Measurements from ENCODE around the gene DIP2C.
A peak's percentile ranks its signal among the peaks of the same experiment; 100 is the strongest.
"Not testable (repeated sequence)": the region's sequence is repeated elsewhere in the genome, so short reads cannot be mapped to it uniquely, and the experiment has no call there.

The DIP2C gene, protein sequence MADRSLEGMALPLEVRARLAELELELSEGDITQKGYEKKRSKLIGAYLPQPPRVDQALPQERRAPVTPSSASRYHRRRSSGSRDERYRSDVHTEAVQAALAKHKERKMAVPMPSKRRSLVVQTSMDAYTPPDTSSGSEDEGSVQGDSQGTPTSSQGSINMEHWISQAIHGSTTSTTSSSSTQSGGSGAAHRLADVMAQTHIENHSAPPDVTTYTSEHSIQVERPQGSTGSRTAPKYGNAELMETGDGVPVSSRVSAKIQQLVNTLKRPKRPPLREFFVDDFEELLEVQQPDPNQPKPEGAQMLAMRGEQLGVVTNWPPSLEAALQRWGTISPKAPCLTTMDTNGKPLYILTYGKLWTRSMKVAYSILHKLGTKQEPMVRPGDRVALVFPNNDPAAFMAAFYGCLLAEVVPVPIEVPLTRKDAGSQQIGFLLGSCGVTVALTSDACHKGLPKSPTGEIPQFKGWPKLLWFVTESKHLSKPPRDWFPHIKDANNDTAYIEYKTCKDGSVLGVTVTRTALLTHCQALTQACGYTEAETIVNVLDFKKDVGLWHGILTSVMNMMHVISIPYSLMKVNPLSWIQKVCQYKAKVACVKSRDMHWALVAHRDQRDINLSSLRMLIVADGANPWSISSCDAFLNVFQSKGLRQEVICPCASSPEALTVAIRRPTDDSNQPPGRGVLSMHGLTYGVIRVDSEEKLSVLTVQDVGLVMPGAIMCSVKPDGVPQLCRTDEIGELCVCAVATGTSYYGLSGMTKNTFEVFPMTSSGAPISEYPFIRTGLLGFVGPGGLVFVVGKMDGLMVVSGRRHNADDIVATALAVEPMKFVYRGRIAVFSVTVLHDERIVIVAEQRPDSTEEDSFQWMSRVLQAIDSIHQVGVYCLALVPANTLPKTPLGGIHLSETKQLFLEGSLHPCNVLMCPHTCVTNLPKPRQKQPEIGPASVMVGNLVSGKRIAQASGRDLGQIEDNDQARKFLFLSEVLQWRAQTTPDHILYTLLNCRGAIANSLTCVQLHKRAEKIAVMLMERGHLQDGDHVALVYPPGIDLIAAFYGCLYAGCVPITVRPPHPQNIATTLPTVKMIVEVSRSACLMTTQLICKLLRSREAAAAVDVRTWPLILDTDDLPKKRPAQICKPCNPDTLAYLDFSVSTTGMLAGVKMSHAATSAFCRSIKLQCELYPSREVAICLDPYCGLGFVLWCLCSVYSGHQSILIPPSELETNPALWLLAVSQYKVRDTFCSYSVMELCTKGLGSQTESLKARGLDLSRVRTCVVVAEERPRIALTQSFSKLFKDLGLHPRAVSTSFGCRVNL (N-terminal part only)

DNA sequence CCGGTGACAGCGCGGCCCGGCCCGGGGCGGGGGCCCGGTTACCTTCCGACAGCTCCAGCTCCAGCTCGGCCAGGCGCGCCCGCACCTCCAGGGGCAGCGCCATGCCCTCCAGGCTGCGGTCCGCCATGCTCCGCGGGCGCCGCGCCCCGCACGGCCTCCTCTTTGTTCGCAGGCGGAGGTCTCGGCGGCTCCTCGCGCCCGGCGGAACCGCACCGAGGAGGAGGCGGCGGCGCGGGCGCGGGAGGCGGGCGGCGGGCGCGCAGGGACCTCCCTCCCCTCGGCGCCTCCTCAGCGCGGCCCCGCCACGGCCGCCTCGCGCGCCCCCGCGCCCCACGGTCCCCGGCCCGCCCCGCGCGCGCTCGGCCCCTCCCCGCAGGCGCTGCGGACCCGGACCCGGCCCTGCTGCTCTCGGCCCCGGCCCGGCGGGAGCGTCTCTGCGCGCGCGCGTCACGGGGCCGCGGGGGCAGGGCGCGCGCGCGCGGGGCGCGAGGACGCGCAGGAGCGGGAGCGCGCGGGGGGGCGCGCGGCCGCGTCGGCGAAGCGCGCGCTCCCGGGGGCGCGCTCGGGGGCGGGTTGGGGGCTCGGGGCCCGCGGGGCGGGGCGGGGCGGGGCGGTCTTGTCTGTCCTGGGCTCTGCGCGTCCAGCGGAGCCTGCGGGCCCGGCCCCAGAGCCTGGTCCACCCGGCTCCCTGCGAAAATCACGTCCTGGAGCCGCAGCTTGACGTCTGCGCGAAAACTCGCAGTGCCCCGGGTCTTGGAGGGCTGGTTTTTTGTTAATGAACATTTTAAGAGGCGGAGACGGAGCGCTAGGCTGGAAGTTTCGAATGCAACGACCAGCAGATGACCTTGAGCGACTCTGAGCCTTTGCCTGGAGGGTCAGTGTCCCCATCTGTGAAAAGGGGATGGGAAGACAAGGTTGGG lies at the start of gene DIP2C:
Gene DIP2C (minus strand): TSS at position 217 of the 920 bp plus-strand sequence. CDS start 90 bp downstream, at position 127.
- DNase-seq = peak in 1 of 2 experiments; percentile 83

DNA sequence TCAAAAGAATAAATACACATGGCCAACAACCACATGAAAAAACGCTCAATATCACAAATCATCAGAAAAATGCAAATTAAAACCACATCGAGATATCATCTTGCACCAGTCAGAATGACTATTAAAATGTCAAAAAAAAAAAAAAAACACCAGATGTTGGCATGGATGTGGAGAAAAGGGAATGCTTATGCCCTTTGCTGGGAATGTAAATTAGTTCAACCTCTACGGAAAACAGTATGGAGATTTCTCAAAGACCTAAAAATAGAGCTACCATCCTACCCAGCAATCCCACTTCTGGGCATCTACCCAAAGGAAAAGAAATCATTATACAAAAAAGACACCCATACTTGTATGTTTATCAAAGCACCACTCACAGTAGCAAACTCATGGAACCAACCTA lies 45.0 kb upstream of the DIP2C start:
- DNase-seq = peak; percentile 43 to 47

DNA sequence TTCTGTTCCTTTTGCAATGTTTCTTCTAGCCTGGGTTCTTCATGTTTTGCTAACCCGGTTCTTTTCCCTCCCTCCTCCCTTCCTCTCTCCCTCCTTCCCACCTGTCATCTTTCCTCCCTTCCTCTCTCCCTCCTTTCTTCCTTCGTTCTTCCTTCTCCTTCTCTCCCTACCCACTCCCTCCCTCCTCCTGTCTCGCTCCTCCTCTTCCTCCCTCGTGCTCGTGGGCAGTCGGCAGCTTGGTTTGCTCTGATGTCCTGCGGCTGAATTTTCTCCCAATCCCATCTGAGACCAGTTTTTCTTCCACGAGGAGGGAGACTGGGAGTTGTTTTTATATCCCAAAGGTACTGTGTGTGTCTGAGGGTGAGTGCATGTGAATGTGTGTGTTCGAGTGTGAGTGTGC lies 43.6 kb upstream of the DIP2C start:
- no peak for DNase-seq

DNA sequence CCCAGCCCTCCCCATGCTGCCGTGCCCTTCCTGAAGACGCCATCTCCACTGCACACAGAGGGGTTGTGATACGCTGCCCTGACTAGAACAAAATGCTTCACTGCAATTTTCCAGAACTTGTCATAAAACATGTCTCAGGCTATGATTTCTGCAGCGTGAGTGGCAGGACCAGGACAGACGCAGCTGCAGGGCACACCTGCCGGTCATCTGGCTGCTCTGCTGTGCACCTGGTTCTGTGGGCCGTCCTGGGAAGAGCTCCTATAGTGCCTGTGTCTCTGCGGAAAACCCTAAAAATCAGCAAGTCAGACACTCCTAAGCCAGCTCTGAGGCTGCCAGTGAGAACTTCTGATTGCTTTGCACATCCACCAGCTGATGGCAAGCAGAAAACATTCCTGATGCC lies 39.7 kb upstream of the DIP2C start:
- no peak for DNase-seq

DNA sequence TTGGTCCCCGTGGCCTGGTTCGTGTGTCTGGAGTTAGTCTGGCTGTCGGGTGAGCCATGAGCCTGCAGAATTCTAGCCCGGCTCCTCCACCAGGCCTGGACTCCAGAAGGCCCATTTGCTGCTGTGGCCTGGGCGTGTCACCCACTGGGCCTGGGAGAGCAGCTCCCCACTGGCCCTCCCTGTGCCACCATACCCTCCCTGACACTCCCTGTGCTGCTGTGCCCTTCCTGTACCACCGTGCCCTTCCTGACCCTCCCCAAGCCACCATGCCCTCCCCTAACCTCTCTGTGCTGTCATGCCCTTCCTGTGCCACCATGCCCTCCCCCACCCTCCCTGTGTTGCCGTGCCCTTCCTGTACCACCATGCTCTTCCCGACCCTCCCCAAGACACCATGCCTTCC lies 39.1 kb upstream of the DIP2C start:
- DNase-seq = no peak

DNA sequence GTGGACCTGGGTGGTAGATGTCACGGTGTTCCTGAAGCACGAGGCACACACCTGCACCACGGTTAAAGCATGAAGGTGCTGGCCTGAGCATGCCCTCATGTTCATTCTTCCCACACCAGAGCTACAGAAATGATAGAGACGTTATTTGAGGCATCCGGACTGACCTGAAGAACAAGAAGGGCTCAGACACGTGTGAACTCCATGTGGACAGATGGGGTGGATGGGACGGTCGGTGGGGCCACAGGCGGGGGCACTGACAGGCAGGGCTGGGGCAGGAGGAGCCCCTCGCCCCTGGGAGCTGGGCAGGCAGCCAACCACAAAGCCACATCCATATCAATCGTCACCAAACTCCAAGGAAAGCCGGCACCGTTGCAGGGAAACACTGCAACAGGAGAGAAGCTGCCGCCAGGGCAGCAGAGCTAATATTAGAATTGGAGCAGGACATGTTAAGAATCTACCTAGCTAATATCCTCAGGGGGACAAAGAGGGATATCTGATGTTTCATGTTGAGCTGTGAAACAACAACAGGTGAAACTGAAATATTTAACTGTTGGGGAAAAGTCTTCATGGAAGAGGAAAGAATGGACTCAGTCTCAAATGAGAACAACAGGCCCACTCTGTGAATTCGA lies 37.8 kb upstream of the DIP2C start:
- DNase-seq = no peak

DNA sequence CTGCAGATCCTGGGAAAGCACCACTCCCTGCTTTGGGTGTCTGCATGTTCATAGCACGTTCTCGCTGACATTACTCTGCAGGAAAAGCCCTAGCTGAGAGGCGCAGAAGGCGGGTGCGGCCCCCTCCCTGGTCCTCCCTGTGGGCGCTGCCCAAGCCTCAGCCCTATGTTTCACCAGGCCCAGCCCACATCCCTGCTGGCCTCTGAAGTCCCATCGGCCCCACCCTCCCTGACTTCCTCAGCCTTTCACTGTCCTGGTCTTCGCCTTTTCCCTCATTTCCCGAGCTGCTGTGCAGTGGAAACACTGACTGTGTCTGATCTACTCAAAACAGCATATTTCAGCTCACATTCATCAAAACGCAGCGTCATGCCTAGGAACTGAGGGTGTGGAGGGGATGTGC lies 36.3 kb upstream of the DIP2C start:
- DNase-seq = no peak

DNA sequence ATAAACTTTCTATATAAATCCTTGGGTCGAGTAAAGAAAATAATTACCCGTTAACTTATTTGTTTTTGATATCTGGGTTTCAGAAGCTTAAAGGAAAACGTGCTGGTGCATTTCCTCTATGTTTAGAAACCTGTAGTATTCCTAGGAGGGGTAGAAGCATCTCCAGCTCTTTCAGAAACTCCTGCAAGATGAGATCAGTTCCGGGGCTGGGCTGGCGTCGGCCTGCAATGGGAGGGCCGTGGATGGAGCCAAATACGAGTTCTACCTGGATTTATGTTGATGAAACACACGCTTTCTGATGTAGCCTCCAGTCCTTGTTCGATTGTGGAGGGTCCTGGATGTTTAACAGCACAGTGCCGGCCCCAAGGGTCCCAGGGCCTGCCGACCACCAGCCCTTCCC lies 35.8 kb upstream of the DIP2C start:
- DNase-seq = peak in 1 of 2 experiments; percentile 3

DNA sequence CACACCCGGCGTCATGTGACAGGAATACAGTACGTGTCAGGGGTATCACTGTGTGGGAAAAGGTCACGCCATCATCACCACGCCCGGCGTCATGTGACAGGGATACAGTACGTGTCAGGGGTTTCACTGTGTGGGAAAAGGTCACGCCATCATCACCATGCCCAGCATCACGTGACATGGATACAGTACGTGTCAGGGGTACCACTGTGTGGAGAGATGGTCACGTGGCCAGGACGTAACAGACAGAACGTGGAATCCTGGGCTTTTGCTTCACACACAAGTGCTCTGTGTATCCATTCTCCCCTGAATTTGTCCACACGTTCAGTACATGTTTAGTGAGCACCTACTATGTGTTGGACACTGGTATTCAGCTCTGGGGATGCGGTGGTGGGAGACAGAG lies 34.5 kb upstream of the DIP2C start:
- DNase-seq = no peak

DNA sequence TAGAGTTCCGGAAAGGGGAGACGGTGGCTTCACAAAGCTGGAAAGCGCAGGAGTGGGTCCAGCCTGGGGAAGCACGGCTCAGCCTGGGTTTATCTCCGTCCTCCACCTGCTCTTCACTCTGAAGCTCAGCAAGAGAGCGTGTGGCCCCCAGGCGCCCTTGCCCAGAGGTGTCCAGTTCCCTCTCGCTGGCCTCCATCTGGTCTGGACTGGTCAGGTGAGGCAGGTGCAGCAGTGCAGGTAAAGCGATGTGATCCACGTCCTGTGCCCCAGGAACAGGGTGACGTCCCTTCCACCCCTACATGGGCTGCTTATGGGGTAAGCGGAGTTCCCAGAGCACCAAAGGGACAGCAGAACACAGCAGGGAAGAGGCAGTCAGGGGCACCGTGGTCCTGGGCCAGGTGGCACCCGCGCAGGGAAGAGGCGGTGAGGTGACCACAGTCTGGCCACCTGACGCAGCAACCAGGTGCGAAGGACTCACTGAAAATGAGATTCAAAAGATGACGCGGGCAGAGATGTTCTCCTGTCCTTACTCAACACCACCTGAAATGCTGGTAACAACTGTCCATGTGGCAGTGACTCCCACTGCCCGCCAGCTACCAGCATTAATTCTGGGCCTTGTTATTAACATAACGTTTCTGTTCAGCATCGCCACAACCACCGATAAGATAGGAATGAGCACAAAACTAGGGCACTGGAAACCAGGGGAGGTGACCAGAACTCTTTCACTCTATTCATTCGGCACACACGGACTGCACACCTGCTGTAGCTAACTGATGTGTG lies 33.0 kb upstream of the DIP2C start:
- DNase-seq = no peak

DNA sequence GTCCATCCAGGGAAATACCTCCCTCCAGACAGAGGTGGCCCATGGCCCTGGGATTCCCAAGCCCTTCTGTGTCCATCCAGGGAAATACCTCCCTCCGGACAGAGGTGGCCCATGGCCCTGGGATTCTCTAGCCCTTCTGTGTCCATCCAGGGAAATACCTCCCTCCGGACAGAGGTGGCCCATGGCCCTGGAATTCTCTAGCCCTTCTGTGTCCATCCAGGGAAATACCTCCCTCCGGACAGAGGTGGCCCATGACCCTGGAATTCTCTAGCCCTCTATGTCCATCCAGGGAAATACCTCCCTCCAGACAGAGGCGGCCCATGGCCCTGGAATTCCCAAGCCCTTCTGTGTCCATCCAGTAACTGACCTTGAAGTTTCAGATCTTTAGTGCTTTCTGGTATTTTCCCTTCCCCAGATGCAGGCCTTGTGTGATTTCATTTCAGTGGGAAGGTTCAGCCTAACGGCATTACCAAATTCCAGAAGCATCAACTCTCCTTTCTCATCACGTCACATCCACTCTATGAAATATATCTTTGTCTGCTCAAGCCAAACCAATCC lies 28.8 kb upstream of the DIP2C start:
- no peak for DNase-seq

DNA sequence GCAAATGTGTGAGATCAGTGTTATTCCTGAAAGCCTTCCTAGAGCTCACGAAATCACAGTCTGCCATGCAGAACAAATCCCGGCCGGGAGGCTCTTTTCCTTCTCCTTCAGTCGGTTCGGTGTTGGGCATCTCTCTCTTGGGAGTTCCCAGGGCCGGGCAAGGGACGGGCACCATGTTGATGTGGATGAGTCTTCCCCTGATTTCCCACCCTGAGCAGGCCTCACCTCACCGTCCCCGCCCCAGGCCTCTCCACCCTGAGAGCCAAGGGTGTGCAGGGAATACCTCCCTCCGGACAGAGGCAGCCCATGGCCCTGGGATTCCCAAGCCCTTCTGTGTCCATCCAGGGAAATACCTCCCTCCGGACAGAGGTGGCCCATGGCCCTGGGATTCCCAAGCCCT lies 28.0 kb upstream of the DIP2C start:
- no peak for DNase-seq

DNA sequence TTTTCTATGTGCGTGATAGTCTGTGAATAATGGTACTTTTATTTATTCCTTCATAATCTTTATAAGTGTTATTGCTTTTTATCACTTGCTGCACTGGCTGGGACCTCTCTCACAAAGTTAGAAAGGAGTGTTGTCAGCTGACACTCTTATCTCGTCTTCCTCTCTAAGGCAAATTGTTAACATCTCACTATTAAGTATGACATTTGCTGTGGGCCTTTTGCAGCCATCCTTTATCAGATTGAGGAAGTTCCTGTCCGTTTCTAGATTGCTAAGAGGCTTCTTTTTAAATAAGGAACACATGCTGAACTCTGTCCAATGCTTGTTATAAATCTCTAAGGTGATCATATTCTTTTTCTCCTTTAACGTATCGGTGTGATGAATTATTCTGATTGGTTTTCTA lies 27.4 kb upstream of the DIP2C start:
- no peak for DNase-seq

DNA sequence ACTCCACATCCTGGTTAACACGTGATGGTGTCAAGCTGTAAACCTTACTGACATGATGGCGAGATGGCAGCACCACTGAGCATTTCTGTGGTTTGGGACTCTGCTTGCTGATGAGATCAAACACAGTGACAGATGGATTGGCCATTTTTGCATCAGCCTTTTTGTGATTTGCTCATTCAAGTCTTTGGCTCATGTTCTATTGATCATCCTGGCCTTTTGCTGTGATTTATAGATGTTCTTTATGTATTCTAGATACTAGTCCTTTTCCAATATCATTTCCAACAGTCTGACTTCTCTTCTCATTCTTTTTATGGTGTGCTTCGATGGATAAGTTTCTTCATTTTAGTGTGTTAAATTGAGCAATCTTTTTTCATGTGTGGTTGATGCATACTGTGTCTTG lies 24.7 kb upstream of the DIP2C start:
- DNase-seq = no peak

DNA sequence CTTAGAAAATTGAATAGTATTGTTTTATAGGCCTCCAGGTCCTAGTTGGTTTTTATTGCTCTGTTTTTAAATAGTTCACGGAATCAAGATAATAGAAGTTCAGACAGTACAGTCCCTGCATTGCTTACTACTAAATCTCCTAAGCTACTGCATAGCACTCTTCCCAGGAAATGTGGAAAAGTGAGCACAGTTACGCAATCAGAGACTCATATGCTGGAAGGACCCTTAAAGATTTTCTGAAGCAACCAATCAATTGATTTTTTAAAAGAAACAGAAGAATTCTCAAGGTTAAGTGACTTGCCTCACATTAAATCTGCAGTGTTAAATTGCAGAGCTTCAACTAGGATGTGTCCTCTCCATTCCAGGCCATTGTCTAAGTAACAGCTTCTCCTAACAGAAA lies 23.1 kb upstream of the DIP2C start:
- no peak for DNase-seq

DNA sequence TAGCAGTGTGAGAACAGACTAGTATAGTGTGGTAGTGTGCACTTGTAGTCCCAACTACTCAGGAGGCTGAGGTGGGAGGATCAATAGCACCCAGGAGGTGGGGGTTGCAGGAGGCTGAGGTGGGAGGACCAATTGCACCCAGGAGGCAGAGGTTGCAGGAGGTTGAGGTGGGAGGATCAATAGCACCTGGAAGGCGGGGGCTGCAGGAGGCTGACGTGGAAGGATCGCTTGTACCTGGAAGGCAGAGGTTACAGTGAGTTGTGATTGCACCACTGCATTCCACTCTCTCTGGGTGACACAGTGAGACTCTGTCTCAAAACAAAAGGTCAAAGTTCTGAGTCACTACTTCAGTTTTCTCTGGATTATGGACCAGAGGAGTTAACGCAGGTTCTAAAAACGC lies 22.6 kb upstream of the DIP2C start:
- DNase-seq = no peak

DNA sequence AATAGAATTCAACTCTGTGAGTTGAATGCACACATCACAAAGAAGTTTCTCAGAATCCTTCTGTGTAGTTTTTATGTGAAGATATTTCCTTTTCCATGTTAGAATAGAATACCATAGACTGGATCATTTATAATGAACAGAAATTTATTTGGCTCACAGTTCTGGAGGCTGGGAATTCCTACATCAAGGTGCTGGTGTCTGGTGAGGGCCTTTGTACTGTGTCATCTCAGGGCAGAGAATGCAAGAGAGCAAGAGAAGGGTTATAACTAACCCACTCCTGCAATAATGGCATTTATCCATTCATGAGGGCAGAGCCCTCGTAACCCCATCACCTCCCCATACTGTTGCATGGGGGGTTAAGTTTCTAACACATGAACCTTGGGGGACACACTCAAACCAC lies 18.4 kb upstream of the DIP2C start:
- no peak for DNase-seq

DNA sequence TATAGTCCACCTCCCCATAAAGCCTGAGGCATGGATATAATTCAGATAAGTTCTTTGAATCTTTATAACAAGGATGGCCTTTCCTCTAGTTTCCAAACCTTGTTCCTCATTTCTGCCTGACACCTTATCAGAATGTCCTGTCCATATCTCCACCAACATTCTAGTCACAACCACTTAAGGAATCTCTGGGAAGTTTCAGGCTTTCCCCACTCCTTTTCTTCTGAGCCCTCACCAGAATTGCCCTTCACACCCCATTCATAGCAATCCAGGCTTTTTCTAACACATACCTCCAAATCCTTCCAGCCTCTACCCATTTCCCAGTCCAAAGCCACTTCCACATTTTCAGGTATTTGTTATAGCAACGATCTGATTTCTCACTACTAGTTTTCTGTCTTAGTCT lies 18.0 kb upstream of the DIP2C start:
- DNase-seq = no peak

DNA sequence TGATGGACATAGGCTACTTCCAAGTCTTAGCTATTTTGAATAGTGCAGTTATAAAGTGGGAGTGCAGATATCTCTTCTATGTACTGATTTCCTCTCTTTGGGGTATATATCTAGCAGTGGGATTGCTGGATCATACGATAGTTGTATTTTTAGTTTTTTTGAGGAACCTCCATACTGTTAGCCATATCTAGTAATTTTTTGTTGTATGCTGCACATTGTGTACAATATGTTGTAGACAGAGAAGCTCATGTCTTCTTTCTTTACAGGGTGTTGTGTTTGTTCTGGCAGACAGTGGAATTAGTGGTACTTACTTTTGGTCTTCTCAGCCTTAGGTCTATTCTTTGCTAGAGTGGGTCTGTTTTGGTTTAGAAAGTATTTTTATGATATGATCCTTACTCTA lies 13.7 kb upstream of the DIP2C start:
- DNase-seq = no peak

DNA sequence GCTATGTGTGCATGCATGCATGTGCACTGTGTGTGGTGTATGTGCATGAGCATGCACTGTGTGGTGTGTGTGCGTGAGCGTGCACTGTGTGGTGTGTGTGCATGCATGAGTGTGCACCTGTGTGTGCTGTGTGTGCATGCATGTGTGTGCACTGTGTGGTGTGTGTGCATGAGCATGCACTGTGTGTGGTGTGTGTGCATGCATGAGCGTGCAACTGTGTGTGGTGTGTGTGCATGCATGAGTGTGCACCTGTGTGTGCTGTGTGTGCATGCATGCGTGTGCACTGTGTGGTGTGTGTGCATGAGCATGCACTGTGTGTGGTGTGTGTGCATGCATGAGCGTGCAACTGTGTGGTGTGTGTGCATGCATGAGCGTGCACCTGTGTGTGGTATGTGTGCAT lies 10.7 kb upstream of the DIP2C start:
- not testable (repeated sequence) for DNase-seq
